Prostate gland (tissue), 2 donors: ENCODE measurements around the gene SUGCT.

Experiments used
- CTCF ChIP-seq, 4 experiments: fragments of 200-600 bp in 2 of 4; fragments of 450-650 bp in 2 of 4; sonication (generic) in 2 of 4; IDR thresholded peaks; 1 replicate in 3 of 4; 2 replicates in 1 of 4; pipeline ENCODE4 v1.5.1; 2016 to 2019; ENCODE audit warnings: antibody characterized with exemption in 4 of 4, mild to moderate bottlenecking in 2 of 4, moderate library complexity in 2 of 4
- POLR2A ChIP-seq: fragments of 450-650 bp; IDR thresholded peaks from one replicate; pipeline ENCODE4 v1.6.1; 2016; ENCODE audit warnings: antibody characterized with exemption, mild to moderate bottlenecking
- POLR2AphosphoS5 ChIP-seq: sonication (generic); formaldehyde crosslinking; IDR thresholded peaks from one replicate; pipeline ENCODE4 v1.6.1; 2017; ENCODE audit warnings: antibody characterized with exemption

- TF ChIP-seq POLR2A (no peak), CTCF (IDR thresholded peaks at IDR 0.05) (no peak), POLR2AphosphoS5 (no peak)
These were observed 484.8 kb downstream of the SUGCT start for GRCh38 chr7:40619647-40620046.
